Gastroesophageal sphincter (tissue), 3 donors: ENCODE data around the gene MIPEP.

Source experiments
- CTCF ChIP-seq, 4 experiments: fragments of 200-600 bp in 2 of 4; fragments of 450-650 bp in 2 of 4; sonication (generic) in 1 of 4; IDR thresholded peaks; one replicate each; pipeline ENCODE4 v1.5.1; 2017 to 2019; ENCODE audit warnings: antibody characterized with exemption in 4 of 4, mild to moderate bottlenecking in 2 of 4, moderate library complexity in 2 of 4
- EP300 ChIP-seq: sonication (generic); formaldehyde crosslinking; IDR thresholded peaks from one replicate; pipeline ENCODE4 v1.6.1; 2017; ENCODE audit warnings: antibody characterized with exemption, mild to moderate bottlenecking
- POLR2A ChIP-seq, 2 donors: fragments of 450-650 bp; IDR thresholded peaks; one replicate each; pipeline ENCODE4 v1.6.1; 2017; ENCODE audit warnings: antibody characterized with exemption in 2 of 2, mild to moderate bottlenecking in 2 of 2, moderate library complexity in 1 of 2
- POLR2AphosphoS5 ChIP-seq: sonication (generic); formaldehyde crosslinking; IDR thresholded peaks from one replicate; pipeline ENCODE4 v1.6.1; 2017; ENCODE audit warnings: antibody characterized with exemption

DNA sequence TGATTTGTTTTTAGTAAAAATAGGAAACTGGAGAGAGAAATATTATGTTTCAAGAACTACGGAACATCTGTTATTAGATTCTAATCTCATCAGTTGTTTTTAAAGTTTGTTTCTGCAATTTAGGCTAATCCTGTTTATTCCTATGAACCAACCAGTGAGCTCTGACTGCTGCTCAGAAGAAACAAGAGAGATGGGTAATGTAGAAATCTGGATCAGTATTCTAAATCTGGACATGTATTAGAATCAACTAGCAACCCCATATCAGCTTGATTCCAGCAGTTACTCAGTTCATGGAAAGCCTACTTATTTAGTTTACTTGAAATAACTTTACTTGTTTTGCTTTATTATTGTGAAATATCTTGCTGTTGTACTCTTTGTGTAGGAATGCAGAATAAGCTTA, 203.8 kb downstream of the MIPEP start:
- TF ChIP-seq CTCF (IDR thresholded peaks at IDR 0.05), result no peak
- no peak for TF ChIP-seq POLR2AphosphoS5
- no peak for TF ChIP-seq POLR2A (IDR thresholded peaks at IDR 0.05)
- TF ChIP-seq EP300, result no peak
